Upper lobe of left lung (tissue), 4 donors: ENCODE results near the gene FOLH1.
"Not testable (repeated sequence)": the region's sequence is repeated elsewhere in the genome, so short reads cannot be mapped to it uniquely, and the experiment has no call there.

Source experiments
- CTCF ChIP-seq, 6 experiments: fragments of 450-650 bp in 4 of 6; fragments of 200-600 bp in 2 of 6; sonication (generic) in 2 of 6; IDR thresholded peaks; one replicate each; pipeline ENCODE4 v1.5.1; 2016 to 2019; ENCODE audit warnings: antibody characterized with exemption in 6 of 6
- EP300 ChIP-seq, 4 donors: sonication (generic); formaldehyde crosslinking; IDR thresholded peaks; one replicate each; pipeline ENCODE4 v1.5.1; 2017; ENCODE audit warnings: antibody characterized with exemption in 4 of 4, control low read depth in 2 of 4
- POLR2A ChIP-seq, 4 donors: fragments of 450-650 bp; IDR thresholded peaks; one replicate each; pipeline ENCODE4 v1.5.1; 2016 to 2017; ENCODE audit warnings: antibody characterized with exemption in 4 of 4, mild to moderate bottlenecking in 2 of 4
- POLR2AphosphoS5 ChIP-seq, 2 donors: sonication (generic); formaldehyde crosslinking; IDR thresholded peaks; one replicate each; pipeline ENCODE4 v1.5.1; 2017; ENCODE audit warnings: antibody characterized with exemption in 2 of 2

GRCh38 chr11:49177936-49178335, 30.5 kb downstream of the FOLH1 start:
- not testable (repeated sequence) for TF ChIP-seq POLR2A, CTCF, POLR2AphosphoS5, EP300 (IDR thresholded peaks at IDR 0.05)
